IMR-90 (cell line): Measurements from ENCODE around the gene CCDC30. TPM values are rescaled to one million over a fixed set of nuclear protein-coding genes. Genes with fewer than 3 reads are reported as not detected.

Source experiments
- ATAC-seq: fragments of 200-7000 bp; cut with Tn5 transposase; 2 replicates; pipeline ENCODE4 v1.9.1; 2020; ENCODE audit warnings: low read depth, mild to moderate bottlenecking, moderate library complexity
- BruUV-seq: library from RNA; stranded (reverse); fragments of 400-500 nt; replicated peaks from 2 replicates; lab custom pipeline; 2021; lab: Mats Ljungman, UMichigan
- CTCF ChIA-PET: fragments of 300-600 bp; formaldehyde crosslinking; extraction: SDS; loops from one replicate; lab custom pipeline; 2021; ENCODE audit warnings: antibody characterized with exemption; lab: Yijun Ruan, JAX
- POLR2A ChIA-PET: fragments of 300-600 bp; sonication (Branson Sonifier 250); formaldehyde crosslinking; loops from one replicate; lab custom pipeline; 2022; ENCODE audit warnings: antibody characterized with exemption; ENCODE audit not compliant: unreplicated experiment; lab: Charles Lee
- DNase-seq: peaks from one replicate; pipeline ENCODE4 v3.0.0; 2013
- H2AFZ ChIP-seq: replicated peaks from 2 replicates; pipeline ENCODE3; 2013; ENCODE audit warnings: low read length, mild to moderate bottlenecking; ENCODE audit not compliant: poor library complexity
- H2AK5ac ChIP-seq: 2 replicates; pipeline ENCODE4 v1.6.1; 2013; ENCODE audit warnings: low read depth, low read length, inconsistent platforms
- H2AK9ac ChIP-seq: replicated peaks from 2 replicates; pipeline ENCODE3; 2013; ENCODE audit warnings: mild to moderate bottlenecking, low read depth, low read length, moderate library complexity; ENCODE audit not compliant: poor library complexity
- H2BK120ac ChIP-seq: 2 replicates; pipeline ENCODE4 v1.6.1; 2013; ENCODE audit warnings: low read depth, low read length, inconsistent platforms
- H2BK15ac ChIP-seq: 3 replicates; pipeline ENCODE4 v1.6.1; 2013; ENCODE audit warnings: low read depth, low read length, inconsistent platforms
- H2BK20ac ChIP-seq: 2 replicates; pipeline ENCODE4 v1.6.1; 2013; ENCODE audit warnings: low read depth, mild to moderate bottlenecking, inconsistent platforms, low read length, moderate library complexity
- H2BK5ac ChIP-seq: 2 replicates; pipeline ENCODE4 v1.6.1; 2013; ENCODE audit warnings: mild to moderate bottlenecking, low read depth, low read length, inconsistent platforms; ENCODE audit not compliant: poor library complexity, severe bottlenecking
- H3K14ac ChIP-seq: replicated peaks from 2 replicates; pipeline ENCODE4 v1.6.1; 2013; ENCODE audit warnings: low read depth, low read length, inconsistent platforms
- H3K18ac ChIP-seq: 2 replicates; pipeline ENCODE4 v1.6.1; 2013; ENCODE audit warnings: low read depth, low read length, control low read depth
- H3K23ac ChIP-seq: 2 replicates; pipeline ENCODE4 v1.6.1; 2013; ENCODE audit warnings: low read depth, low read length, inconsistent platforms
- H3K27ac ChIP-seq: 2 replicates; pipeline ENCODE4 v1.5.1; 2013; ENCODE audit warnings: mild to moderate bottlenecking, control low read depth, low read length; ENCODE audit not compliant: insufficient read depth
- H3K27me3 ChIP-seq: 2 replicates; pipeline ENCODE4 v1.6.1; 2013; ENCODE audit warnings: low read length; ENCODE audit not compliant: control insufficient read depth, insufficient read depth
- H3K36me3 ChIP-seq: 2 replicates; pipeline ENCODE4 v1.6.1; 2013; ENCODE audit warnings: low read length, mixed read lengths; ENCODE audit not compliant: control insufficient read depth, insufficient read depth
- H3K4ac ChIP-seq: 2 replicates; pipeline ENCODE4 v1.6.1; 2013; ENCODE audit warnings: low read depth, low read length, inconsistent platforms
- H3K4me1 ChIP-seq: 2 replicates; pipeline ENCODE4 v1.6.1; 2013; ENCODE audit warnings: low read length, mixed read lengths; ENCODE audit not compliant: control insufficient read depth, insufficient read depth
- H3K4me2 ChIP-seq: 2 replicates; pipeline ENCODE4 v1.6.1; 2013; ENCODE audit warnings: low read depth, mild to moderate bottlenecking, control low read depth, low read length, moderate library complexity
- H3K4me3 ChIP-seq: 2 replicates; pipeline ENCODE4 v1.5.1; 2013; ENCODE audit warnings: low read depth, mild to moderate bottlenecking, control low read depth, low read length, moderate library complexity; ENCODE audit not compliant: insufficient read depth
- H3K56ac ChIP-seq: 2 replicates; pipeline ENCODE4 v1.6.1; 2013; ENCODE audit warnings: low read length, inconsistent platforms; ENCODE audit not compliant: insufficient read depth; ENCODE audit errors: extremely low read depth
- H3K79me1 ChIP-seq, 2 experiments: 2 replicates each; pipeline ENCODE4 v1.6.1; 2013; ENCODE audit warnings: low read length in 2 of 2, inconsistent platforms in 1 of 2, low read depth in 1 of 2
- H3K9ac ChIP-seq: 2 replicates; pipeline ENCODE4 v1.6.1; 2013; ENCODE audit warnings: low read depth, low read length, control low read depth
- H3K9me1 ChIP-seq: 2 replicates; pipeline ENCODE4 v1.6.1; 2013; ENCODE audit warnings: low read length, inconsistent platforms; ENCODE audit not compliant: insufficient read depth
- H3K9me3 ChIP-seq: 2 replicates; pipeline ENCODE4 v1.6.1; 2013; ENCODE audit warnings: low read length; ENCODE audit not compliant: control insufficient read depth, insufficient read depth
- H4K20me1 ChIP-seq: 2 replicates; pipeline ENCODE4 v1.6.1; 2013; ENCODE audit warnings: low read length, inconsistent platforms; ENCODE audit not compliant: insufficient read depth
- H4K5ac ChIP-seq: 2 replicates; pipeline ENCODE4 v1.6.1; 2013; ENCODE audit warnings: mild to moderate bottlenecking, low read depth, low read length, control low read depth
- H4K8ac ChIP-seq, 2 experiments: 2 replicates each; pipeline ENCODE4 v1.6.1; 2013; ENCODE audit warnings: low read depth in 2 of 2, low read length in 2 of 2, control low read depth in 1 of 2, inconsistent platforms in 1 of 2
- H4K91ac ChIP-seq: 2 replicates; pipeline ENCODE4 v1.6.1; 2013; ENCODE audit warnings: low read depth, low read length, inconsistent platforms; ENCODE audit not compliant: insufficient read depth
- MAFK ChIP-seq: IDR thresholded peaks from 2 replicates; pipeline ENCODE4 v1.6.1; 2012; ENCODE audit warnings: low read depth, low read length, improper control_type of control experiment
- MAZ ChIP-seq: IDR thresholded peaks from 2 replicates; pipeline ENCODE4 v1.6.1; 2012; ENCODE audit warnings: low read depth, mild to moderate bottlenecking, low read length, improper control_type of control experiment, moderate library complexity, borderline replicate concordance
- RCOR1 ChIP-seq: IDR thresholded peaks from 2 replicates; pipeline ENCODE4 v1.6.1; 2012; ENCODE audit warnings: mild to moderate bottlenecking, low read length, improper control_type of control experiment; ENCODE audit not compliant: insufficient replicate concordance
- RFX5 ChIP-seq: IDR thresholded peaks from 2 replicates; pipeline ENCODE4 v1.8.0; 2012; ENCODE audit warnings: low read depth, mild to moderate bottlenecking, low read length, moderate library complexity
- SMC3 ChIP-seq: fragments of 150-350 bp; IDR thresholded peaks from 2 replicates; pipeline ENCODE4 v1.6.1; 2016; ENCODE audit warnings: low read depth, mild to moderate bottlenecking, antibody characterized with exemption, low read length, moderate library complexity
- WGBS, 2 experiments: methylation state at CpG; one replicate each; pipeline versions ENCODE4 v1.1.5 to v1.1.7; 2013; ENCODE audit warnings: missing lambda C conversion rate in 2 of 2; ENCODE audit not compliant: insufficient read length in 1 of 2; ENCODE audit errors: extremely low coverage in 2 of 2; 5-methylcytosine and 5-hydroxymethylcytosine counted together
- dilution Hi-C: fragments of 300-500 bp; cut with HindIII; formaldehyde crosslinking; loops from one replicate; pipeline ENCODE4 v1.14.3; 2018; ENCODE audit warnings: low sequenced_read_pairs; ENCODE audit not compliant: unreplicated experiment
- in situ Hi-C: fragments of 300-500 bp; cut with MboI; formaldehyde crosslinking; loops from 3 replicates; pipeline ENCODE4 v1.14.3; 2019; ENCODE audit warnings: low sequenced_read_pairs, inconsistent platforms, mixed read lengths
- intact Hi-C: fragments of 100-400 bp; cut with micrococcal nuclease; formaldehyde crosslinking; loops from 2 replicates; pipeline ENCODE4 v1.10.0; 2022
- polyA plus RNA-seq, 3 experiments: library from polyadenylated mRNA; depleted of rRNA; stranded (reverse); fragments of >200 nt; gene quantifications; 2 replicates each; pipeline ENCODE4 v1.2.3, GENCODE V29; 2012; ENCODE audit warnings: low replicate concordance in 1 of 3
- total RNA-seq: library from RNA; depleted of rRNA; stranded (reverse); fragments of >200 nt; gene quantifications from 2 replicates; pipeline ENCODE4 v1.2.3, GENCODE V29; 2012

CCDC30 gene
- total and polyA plus RNA-seq, 2 of the 4 experiments (the other 2 are of a cell fraction) = 0.14 to 0.18 TPM

- H3K9ac ChIP-seq = no peak overlapping the region
- peaks cover 8% of the 10 kb centered on the region for H3K36me3 ChIP-seq
- H3K23ac ChIP-seq = no peak overlapping the region
- peaks cover 3 to 27% of the 10 kb centered on the region in 2 experiments; a peak in 3 of 4 replicates for H3K79me1 ChIP-seq
- ATAC-seq (no peak), DNase-seq (no peak)
- H3K27ac ChIP-seq = no peak overlapping the region
- CTCF ChIA-PET = interaction anchor here (1.5 kb wide), 1 partner anchor 12 kb away, joined by 4 read pairs; no protein-coding TSS in a partner anchor
- no peak overlapping the region for H2AK9ac ChIP-seq
- H2BK120ac ChIP-seq = no peak overlapping the region
- no peak overlapping the region for H4K91ac ChIP-seq
- no peak overlapping the region for H3K4me3 ChIP-seq
- WGBS, 2 experiments = 100% methylated on average over 2 of the region's 3 CpGs; no CpG with 5 or more reads in 1 of the 2 experiments
- no peak overlapping the region for H2AFZ ChIP-seq
- H3K9me1 ChIP-seq = peaks cover 15% of the 10 kb centered on the region
- POLR2A ChIA-PET = no interaction called here
- TF ChIP-seq SMC3 (no peak), RFX5 (no peak), RCOR1 (no peak), MAZ (no peak), MAFK (no peak)
- dilution Hi-C loops = no loop called here
- H3K4me1 ChIP-seq = peaks cover 22% of the 10 kb centered on the region
- no peak overlapping the region for H3K14ac ChIP-seq
- H4K8ac ChIP-seq = no peak overlapping the region
- H4K20me1 ChIP-seq = peaks cover 94% of the 10 kb centered on the region
- H4K5ac ChIP-seq = no peak overlapping the region
- no peak overlapping the region for H3K4me2 ChIP-seq
- in situ Hi-C loops = no loop called here
- no peak overlapping the region for H2BK20ac ChIP-seq
- no peak overlapping the region for H2BK5ac ChIP-seq
- no peak overlapping the region for H3K18ac ChIP-seq
- H3K56ac ChIP-seq = no peak overlapping the region
- H3K27me3 ChIP-seq = no peaks in the 10 kb centered on the region
- no peak overlapping the region for H2BK15ac ChIP-seq
- no TSS peak for BruUV-seq
- no peak overlapping the region for H3K4ac ChIP-seq
- intact Hi-C loops = loop anchor here (10.0 kb wide), 2 partner anchors 155 to 545 kb away; partner anchors contain the start of gene ZNF691
- H2AK5ac ChIP-seq = no peak overlapping the region
- no peaks in the 10 kb centered on the region for H3K9me3 ChIP-seq
Measured at GRCh38 chr1:42689912-42690311, 226.8 kb downstream of the CCDC30 start.
